ENCODE results near the gene CIC.

The CIC gene

GRCh38 chr19:42278452-42279154 lies 9.6 kb downstream of the CIC start:
- no peak for DNase-seq

GRCh38 chr19:42279155-42279901 lies 10.3 kb downstream of the CIC start:
- no peak for DNase-seq

GRCh38 chr19:42279902-42280814 lies 11.1 kb downstream of the CIC start:
- DNase-seq: peak; percentile 71 to 80

- no peak for DNase-seq
Observed at GRCh38 chr19:42280815-42281145, 11.7 kb downstream of the CIC start.

- DNase-seq: no peak
Observed at GRCh38 chr19:42281146-42281826, 12.2 kb downstream of the CIC start.

GRCh38 chr19:42281827-42282762 lies 13.0 kb downstream of the CIC start:
- DNase-seq: no peak

GRCh38 chr19:42282819-42283187 lies 13.8 kb downstream of the CIC start:
- DNase-seq: no peak

GRCh38 chr19:42283188-42284065 lies 14.4 kb downstream of the CIC start:
- peak; percentile 81 to 98 for DNase-seq

GRCh38 chr19:42284066-42284501 lies 15.0 kb downstream of the CIC start:
- peak; percentile 45 to 74 for DNase-seq

GRCh38 chr19:42284591-42285341 lies 15.7 kb downstream of the CIC start:
- no peak for DNase-seq

GRCh38 chr19:42285541-42285941 lies 16.5 kb downstream of the CIC start:
- no peak for DNase-seq

- no peak for DNase-seq
Observed at GRCh38 chr19:42285988-42286348, 16.9 kb downstream of the CIC start.

GRCh38 chr19:42286349-42287016 lies 17.4 kb downstream of the CIC start:
- DNase-seq: no peak

GRCh38 chr19:42287017-42287826 lies 18.2 kb downstream of the CIC start:
- no peak for DNase-seq

- no peak for DNase-seq
Observed at GRCh38 chr19:42287827-42288107, 18.7 kb downstream of the CIC start.

GRCh38 chr19:42288387-42288786 lies 19.3 kb downstream of the CIC start:
- DNase-seq: no peak

- DNase-seq: no peak
Observed at GRCh38 chr19:42288881-42289555, 20.0 kb downstream of the CIC start.

GRCh38 chr19:42289556-42290041 lies 20.5 kb downstream of the CIC start:
- no peak for DNase-seq
